HepG2 (cell line): ENCODE data around the gene PPP2R5D. TPM values are rescaled to one million over a fixed set of nuclear protein-coding genes. Genes with fewer than 3 reads are reported as not detected.
A peak's percentile ranks its signal among the peaks of the same experiment; 100 is the strongest.

ENCODE experiments used
- ATAC-seq: fragments of 200-7000 bp; cut with Tn5 transposase; 3 replicates; pipeline ENCODE4 v1.9.1; 2020; ENCODE audit warnings: mild to moderate bottlenecking, moderate library complexity
- BruUV-seq: library from RNA; stranded (reverse); fragments of 400-500 nt; replicated peaks from 2 replicates; lab custom pipeline; 2021; lab: Mats Ljungman, UMichigan
- CTCF ChIA-PET: fragments of 300-600 bp; formaldehyde crosslinking; extraction: SDS; loops from one replicate; lab custom pipeline; 2021; ENCODE audit warnings: low total read pairs, inconsistent platforms, low intra/inter-chr PET ratio; lab: Yijun Ruan, JAX
- POLR2A ChIA-PET: fragments of 350-600 bp; sonication (Branson Sonifier 250); formaldehyde crosslinking; loops from one replicate; lab custom pipeline; 2020; ENCODE audit warnings: antibody characterized with exemption, inconsistent platforms; lab: Yijun Ruan, JAX
- DNase-seq: peaks from one replicate; pipeline ENCODE4 v3.0.0-alpha.2; 2015; ENCODE audit warnings: low spot score
- FAIRE-seq: peaks from 3 replicates; lab custom pipeline; 2011; peaks lifted over from hg19 to GRCh38; lab: Jason Lieb, UNC
- H2AFZ ChIP-seq: one replicate; pipeline ENCODE4 v1.6.1; 2011; ENCODE audit warnings: low read length, inconsistent platforms
- H3K27ac ChIP-seq: fragments of 300-600 bp; 3 replicates; pipeline ENCODE4 v1.8.0; 2011; ENCODE audit warnings: mixed run types, mild to moderate bottlenecking, mixed read lengths, low read length, inconsistent platforms; ENCODE audit not compliant: insufficient read depth; ENCODE audit errors: extremely low read length
- H3K27me3 ChIP-seq, 2 experiments: fragments of 200-600 bp in 1 of 2; 2 replicates in 1 of 2; 3 replicates in 1 of 2; pipeline versions ENCODE4 v1.6.0 to v1.8.0; 2011; ENCODE audit warnings: low read length in 2 of 2, mild to moderate bottlenecking in 2 of 2, moderate library complexity in 2 of 2, inconsistent platforms in 1 of 2; ENCODE audit not compliant: insufficient read depth in 2 of 2, control insufficient read depth in 1 of 2
- H3K36me3 ChIP-seq, 2 experiments: fragments of 200-600 bp in 1 of 2; replicated peaks in 1 of 2; 2 replicates in 1 of 2; 3 replicates in 1 of 2; pipeline versions ENCODE4 v1.5.1 to v1.8.0; 2011; ENCODE audit warnings: low read length in 2 of 2, inconsistent platforms in 1 of 2; ENCODE audit not compliant: insufficient read depth in 2 of 2, control insufficient read depth in 1 of 2
- H3K4me1 ChIP-seq: 2 replicates; pipeline ENCODE4 v1.5.1; 2012; ENCODE audit warnings: low read length, inconsistent platforms; ENCODE audit not compliant: insufficient read depth
- H3K4me2 ChIP-seq: 2 replicates; pipeline ENCODE4 v1.6.0; 2011; ENCODE audit warnings: low read depth, low read length, inconsistent platforms
- H3K4me3 ChIP-seq, 3 experiments: fragments of 200-600 bp in 1 of 3; sonication (generic), shearing (Covaris generic) in 1 of 3; replicated peaks in 1 of 3; 2 replicates each; pipeline ENCODE4 v1.5.1; 2011 to 2016; ENCODE audit warnings: low read length in 3 of 3, inconsistent platforms in 2 of 3, low read depth in 2 of 3, mild to moderate bottlenecking in 2 of 3, control low read depth in 1 of 3, mixed read lengths in 1 of 3; ENCODE audit not compliant: insufficient read depth in 1 of 3
- H3K79me2 ChIP-seq: one replicate; pipeline ENCODE4 v1.6.1; 2011; ENCODE audit warnings: low read length, inconsistent platforms; ENCODE audit not compliant: insufficient read depth
- H3K9ac ChIP-seq: 2 replicates; pipeline ENCODE4 v1.6.0; 2011; ENCODE audit warnings: mild to moderate bottlenecking, low read depth, low read length, inconsistent platforms; ENCODE audit not compliant: insufficient read depth
- H3K9me3 ChIP-seq: 2 replicates; pipeline ENCODE4 v1.5.1; 2012; ENCODE audit warnings: mild to moderate bottlenecking, low read length
- H4K20me1 ChIP-seq: 2 replicates; pipeline ENCODE4 v1.6.0; 2011; ENCODE audit warnings: inconsistent platforms, mild to moderate bottlenecking, low read length, moderate library complexity; ENCODE audit not compliant: insufficient read depth
- ATF1 ChIP-seq: IDR thresholded peaks from 2 replicates; pipeline ENCODE4 v1.6.1; 2016; ENCODE audit warnings: mild to moderate bottlenecking, control low read depth
- EEA1 ChIP-seq: sonication (generic); formaldehyde crosslinking; IDR thresholded peaks from 2 replicates; pipeline ENCODE4 v1.5.1; 2020; ENCODE audit warnings: mild to moderate bottlenecking, missing genetic modification reagents, borderline replicate concordance
- KDM3A ChIP-seq: IDR thresholded peaks from 2 replicates; pipeline ENCODE4 v1.6.1; 2018; ENCODE audit warnings: low read depth, missing compliant biosample characterization
- KLF16 ChIP-seq, 2 experiments: sonication (generic) in 1 of 2; formaldehyde crosslinking in 1 of 2; IDR thresholded peaks; 2 replicates each; pipeline versions ENCODE4 v1.6.1 to v1.8.0; 2016 to 2023; ENCODE audit warnings: missing genetic modification reagents in 2 of 2, missing compliant biosample characterization in 1 of 2
- LCORL ChIP-seq, 2 experiments: fragments of 450-650 bp in 1 of 2; sonication (generic) in 1 of 2; formaldehyde crosslinking in 1 of 2; IDR thresholded peaks; 2 replicates each; pipeline versions ENCODE4 v1.5.0 to v1.6.1; 2017 to 2020; ENCODE audit warnings: antibody characterized with exemption in 1 of 2, missing genetic modification reagents in 1 of 2
- NFATC3 ChIP-seq: sonication (generic); formaldehyde crosslinking; IDR thresholded peaks from 2 replicates; pipeline ENCODE4 v1.5.1; 2020; ENCODE audit warnings: mild to moderate bottlenecking, missing genetic modification reagents
- NR2F1 ChIP-seq, 2 experiments: fragments of 450-650 bp in 1 of 2; formaldehyde crosslinking in 1 of 2; IDR thresholded peaks; 2 replicates each; pipeline versions ENCODE4 v1.5.0 to v1.6.1; 2016 to 2020; ENCODE audit warnings: mild to moderate bottlenecking in 1 of 2, missing compliant biosample characterization in 1 of 2, missing genetic modification reagents in 1 of 2, moderate library complexity in 1 of 2
- REPIN1 ChIP-seq: sonication (generic); formaldehyde crosslinking; IDR thresholded peaks from 2 replicates; pipeline ENCODE4 v1.8.0; 2022; ENCODE audit warnings: missing genetic modification reagents, low read depth, mild to moderate bottlenecking, borderline replicate concordance
- ZNF121 ChIP-seq: sonication (generic); formaldehyde crosslinking; IDR thresholded peaks from 2 replicates; pipeline ENCODE4 v1.5.0; 2020; ENCODE audit warnings: mild to moderate bottlenecking, missing genetic modification reagents
- ZNF660 ChIP-seq: sonication (generic); formaldehyde crosslinking; IDR thresholded peaks from 2 replicates; pipeline ENCODE4 v1.5.1; 2020; ENCODE audit warnings: mild to moderate bottlenecking, low read depth, missing genetic modification reagents, borderline replicate concordance
- ZNF720 ChIP-seq: sonication (generic); formaldehyde crosslinking; IDR thresholded peaks from 2 replicates; pipeline ENCODE4 v1.4.0; 2020; ENCODE audit warnings: missing genetic modification reagents
- WGBS: methylation state at CpG from one replicate; pipeline ENCODE4 v1.1.6; 2017; ENCODE audit warnings: low lambda C conversion rate; 5-methylcytosine and 5-hydroxymethylcytosine counted together
- in situ Hi-C: cut with HindIII; loops from 2 replicates; pipeline ENCODE4 v1.10.0; 2017; ENCODE audit warnings: low pct_unique_long_range_greater_than_20kb; ENCODE audit not compliant: extremely low pct_ligation_motif_present
- intact Hi-C: fragments of 100-400 bp; cut with micrococcal nuclease; formaldehyde crosslinking; loops from one replicate; pipeline ENCODE4 v1.10.0; 2022; ENCODE audit not compliant: unreplicated experiment
- polyA plus RNA-seq, 8 experiments: library from polyadenylated mRNA; depleted of rRNA in 3 of 8; stranded (reverse) in 7 of 8; unstranded in 1 of 8; fragments of >200 nt; fragmentation: Illumina TruSeq in 4 of 8; extraction: Trizol in 4 of 8; gene quantifications; 2 replicates each; pipeline versions ENCODE4 v1.2.1 to v1.2.3, GENCODE V29; 2011 to 2016; ENCODE audit warnings: low read depth in 4 of 8, missing spikeins in 1 of 8, mixed read lengths in 1 of 8; ENCODE audit not compliant: insufficient read depth in 1 of 8
- total RNA-seq, 5 experiments: library from RNA; depleted of rRNA; stranded (reverse); fragments of >200 nt; fragmentation: Illumina TruSeq; extraction: Trizol; gene quantifications; 2 replicates each; pipeline ENCODE4 v1.2.3, GENCODE V29; 2016; ENCODE audit warnings: low read depth in 1 of 5
- TF ChIP-seq, protein P1 (sequence below): IDR thresholded peaks from 2 replicates; pipeline ENCODE4 v1.4.0; 2020; ENCODE audit warnings: mild to moderate bottlenecking, missing genetic modification reagents

The PPP2R5D gene
- total and polyA plus RNA-seq, 2 of the 13 experiments (the other 11 are each of a cell fraction or from before 2014, with no cell fraction given): 53.7 to 60.4 TPM

- Histone ChIP-seq H3K4me1 (peaks cover 44% of the 10 kb centered on the region), H3K27me3 (no peaks in the 10 kb centered on the region; a peak in 1 of 5 replicates), H3K9ac (peak overlapping the region; percentile 87), H4K20me1 (no peaks in the 10 kb centered on the region), H3K4me3 (peak overlapping the region; percentile 79 to 96 (median 95)), H3K36me3 (no peaks in the 10 kb centered on the region), H2AFZ (peak overlapping the region; percentile 85), H3K79me2 (peaks cover 10% of the 10 kb centered on the region), H3K27ac (peak overlapping the region; percentile 73), H3K4me2 (peak overlapping the region; percentile 97), H3K9me3 (no peaks in the 10 kb centered on the region)
- ChIA-PET POLR2A (interaction anchor here (0.6 to 3.8 kb wide), 29 partner anchors 9 to 596 kb away, joined by 3 to 52 read pairs (median 8); partner anchors contain the start of genes BICRAL, CNPY3, CUL7 and GNMT), CTCF (no interaction called here)
- ATAC-seq (peak; percentile 9), DNase-seq (no peak), FAIRE-seq (no peak)
- 51% methylated on average over 9 of the region's 9 CpGs for WGBS
- intact Hi-C loops (loop anchor here (2.0 kb wide), 1 partner anchor 79 kb away; no protein-coding TSS in a partner anchor), in situ Hi-C loops (no loop called here)
- TSS peak; percentile 97 for BruUV-seq
- TF ChIP-seq EEA1 (CRISPR knock-in tag) (no peak), LCORL (IDR thresholded peaks at IDR 0.05) (no peak), LCORL (CRISPR knock-in tag; IDR thresholded peaks at IDR 0.05) (peak; percentile 52; the same call in 1 of the 2 replicates), ATF1 (CRISPR knock-in tag) (no peak), ZNF121 (CRISPR knock-in tag) (no peak), ZNF720 (CRISPR knock-in tag) (no peak), REPIN1 (CRISPR knock-in tag) (0 out of 2 replicates have a peak, but pooled peaks have one; percentile 13), NFATC3 (CRISPR knock-in tag) (0 out of 2 replicates have a peak, but pooled peaks have one; percentile 9), NR2F1 (CRISPR knock-in tag; IDR thresholded peaks at IDR 0.05) (0 out of 4 replicates have a peak, but pooled peaks of 1 of the 2 experiments have one; percentile 1), KDM3A (no peak), ZNF660 (CRISPR knock-in tag) (no peak), KLF16 (CRISPR knock-in tag; IDR thresholded peaks at IDR 0.05) (no peak)
- TF ChIP-seq, protein P1, sequence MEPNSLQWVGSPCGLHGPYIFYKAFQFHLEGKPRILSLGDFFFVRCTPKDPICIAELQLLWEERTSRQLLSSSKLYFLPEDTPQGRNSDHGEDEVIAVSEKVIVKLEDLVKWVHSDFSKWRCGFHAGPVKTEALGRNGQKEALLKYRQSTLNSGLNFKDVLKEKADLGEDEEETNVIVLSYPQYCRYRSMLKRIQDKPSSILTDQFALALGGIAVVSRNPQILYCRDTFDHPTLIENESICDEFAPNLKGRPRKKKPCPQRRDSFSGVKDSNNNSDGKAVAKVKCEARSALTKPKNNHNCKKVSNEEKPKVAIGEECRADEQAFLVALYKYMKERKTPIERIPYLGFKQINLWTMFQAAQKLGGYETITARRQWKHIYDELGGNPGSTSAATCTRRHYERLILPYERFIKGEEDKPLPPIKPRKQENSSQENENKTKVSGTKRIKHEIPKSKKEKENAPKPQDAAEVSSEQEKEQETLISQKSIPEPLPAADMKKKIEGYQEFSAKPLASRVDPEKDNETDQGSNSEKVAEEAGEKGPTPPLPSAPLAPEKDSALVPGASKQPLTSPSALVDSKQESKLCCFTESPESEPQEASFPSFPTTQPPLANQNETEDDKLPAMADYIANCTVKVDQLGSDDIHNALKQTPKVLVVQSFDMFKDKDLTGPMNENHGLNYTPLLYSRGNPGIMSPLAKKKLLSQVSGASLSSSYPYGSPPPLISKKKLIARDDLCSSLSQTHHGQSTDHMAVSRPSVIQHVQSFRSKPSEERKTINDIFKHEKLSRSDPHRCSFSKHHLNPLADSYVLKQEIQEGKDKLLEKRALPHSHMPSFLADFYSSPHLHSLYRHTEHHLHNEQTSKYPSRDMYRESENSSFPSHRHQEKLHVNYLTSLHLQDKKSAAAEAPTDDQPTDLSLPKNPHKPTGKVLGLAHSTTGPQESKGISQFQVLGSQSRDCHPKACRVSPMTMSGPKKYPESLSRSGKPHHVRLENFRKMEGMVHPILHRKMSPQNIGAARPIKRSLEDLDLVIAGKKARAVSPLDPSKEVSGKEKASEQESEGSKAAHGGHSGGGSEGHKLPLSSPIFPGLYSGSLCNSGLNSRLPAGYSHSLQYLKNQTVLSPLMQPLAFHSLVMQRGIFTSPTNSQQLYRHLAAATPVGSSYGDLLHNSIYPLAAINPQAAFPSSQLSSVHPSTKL (CRISPR knock-in tag): no peak
Observed at GRCh38 chr6:42979523-42980177, 4.7 kb upstream of the PPP2R5D start.
